Left renal pelvis (tissue), 4 donors: ENCODE data around the gene RXRA. TPM values are rescaled to one million over a fixed set of nuclear protein-coding genes. Genes with fewer than 3 reads are reported as not detected.

Source experiments
- DNase-seq, 4 donors: peaks; one replicate each; pipeline ENCODE4 v3.0.0-alpha.2; 2013; ENCODE audit warnings: low read depth in 4 of 4, low spot score in 3 of 4
- polyA plus RNA-seq, 4 donors: library from polyadenylated mRNA; unstranded; fragments of 120-200 nt; gene quantifications; one replicate each; pipeline ENCODE4 v1.2.1, GENCODE V29; 2013; ENCODE audit not compliant: insufficient read length in 4 of 4

RXRA gene
- polyA plus RNA-seq, 4 donors = 38.1 to 52.1 (median 42.5) TPM

DNA sequence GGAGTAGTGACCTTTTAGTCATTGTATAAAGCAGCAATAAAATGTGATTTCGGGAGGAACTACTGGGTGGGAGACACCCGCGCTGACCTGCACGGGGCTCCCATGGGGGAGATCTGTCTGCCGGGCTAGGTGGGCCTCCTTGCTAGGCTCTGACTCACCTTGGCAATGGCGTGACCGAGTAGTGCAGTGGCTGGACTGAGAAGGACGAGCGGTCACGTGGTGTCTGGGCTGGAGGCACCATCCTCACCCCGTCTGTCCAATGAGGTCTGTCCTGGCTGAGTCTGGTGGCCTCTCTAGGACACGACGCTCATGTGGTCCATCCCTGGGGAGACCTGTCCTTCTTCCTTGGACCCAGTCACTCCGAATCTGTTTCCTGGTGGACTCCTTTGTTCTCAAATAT, 151.7 kb downstream of the RXRA start:
- DNase-seq = no peak

GRCh38 chr9:134481762-134482161, 155.5 kb downstream of the RXRA start:
- no peak for DNase-seq

GRCh38 chr9:134482226-134482625, 156.0 kb downstream of the RXRA start:
- no peak for DNase-seq

GRCh38 chr9:134483361-134484184, 157.3 kb downstream of the RXRA start:
- DNase-seq = no peak

GRCh38 chr9:134484479-134484878, 158.2 kb downstream of the RXRA start:
- no peak for DNase-seq

DNA sequence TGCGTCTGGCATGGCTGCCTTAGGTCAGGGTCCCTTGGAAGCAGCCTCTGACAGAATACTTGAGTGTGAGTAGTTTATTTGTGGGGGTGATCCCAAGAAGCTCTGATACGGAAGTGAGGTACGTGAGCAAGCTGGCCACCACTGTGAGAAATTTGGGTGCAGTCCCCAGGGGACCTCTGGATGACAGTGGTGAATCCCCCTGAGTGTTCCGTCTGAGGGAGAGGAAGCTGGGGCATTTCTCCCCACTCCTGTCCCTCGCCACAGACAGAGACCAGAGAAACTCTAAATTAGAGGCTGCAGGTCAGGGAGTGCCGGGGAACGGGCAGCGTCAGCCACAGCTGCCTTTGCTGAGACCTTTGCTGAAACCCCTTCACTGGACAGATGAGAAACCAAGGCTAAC, 159.4 kb downstream of the RXRA start:
- no peak for DNase-seq

GRCh38 chr9:134486143-134486591, 159.9 kb downstream of the RXRA start:
- DNase-seq = no peak

- no peak for DNase-seq
Observed at GRCh38 chr9:134486596-134486995, 160.3 kb downstream of the RXRA start.

Other genes starting within 250 kb of the RXRA start
- gene WDR5, start 190.4 kb upstream of the RXRA start, polyA plus RNA-seq = 10 to 100 TPM; 33.3 to 41.0 (median 37.3) TPM
- gene RNU6ATAC, start 161.9 kb upstream of the RXRA start, polyA plus RNA-seq = 1 to 10 TPM in 1 of 4 donors, not detected in 3; 1.4 TPM